Fibroblast of the conjunctiva (primary cell): ENCODE results near the gene PLCB4.
"Not testable (repeated sequence)": the region's sequence is repeated elsewhere in the genome, so short reads cannot be mapped to it uniquely, and the experiment has no call there.

Source experiments
- DNase-seq: peaks from one replicate; pipeline ENCODE4 v3.0.0-alpha.2; 2010; ENCODE audit warnings: low read depth

The PLCB4 gene

GRCh38 chr20:9367328-9367727 is 298.4 kb downstream of the PLCB4 start:
- no peak for DNase-seq

- no peak for DNase-seq
Measured at GRCh38 chr20:9367746-9368145, 298.9 kb downstream of the PLCB4 start.

- DNase-seq, result no peak
Measured at GRCh38 chr20:9368893-9369292, 300.0 kb downstream of the PLCB4 start.

GRCh38 chr20:9369557-9369956 is 300.7 kb downstream of the PLCB4 start:
- no peak for DNase-seq

DNA sequence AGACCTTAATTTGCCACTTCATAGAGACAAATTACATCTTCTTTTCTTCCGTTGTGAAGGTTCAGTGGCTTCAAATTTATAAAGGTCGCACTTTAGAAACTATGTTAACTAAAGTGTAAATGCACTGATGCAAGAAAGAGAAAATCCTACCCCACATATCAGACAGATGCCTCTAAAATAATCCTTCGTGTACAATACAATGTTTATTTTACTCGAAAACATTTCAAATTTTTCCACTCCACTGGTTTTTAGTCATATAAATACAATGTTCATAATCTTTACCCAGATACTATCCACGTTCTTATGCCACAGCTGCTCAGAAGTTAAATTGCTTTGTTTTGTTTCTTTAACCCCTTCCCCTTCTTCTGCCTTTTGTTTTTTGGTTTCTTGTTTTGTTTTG is 305.2 kb downstream of the PLCB4 start:
- DNase-seq, result no peak

- no peak for DNase-seq
Measured at GRCh38 chr20:9374480-9374879, 305.6 kb downstream of the PLCB4 start.

DNA sequence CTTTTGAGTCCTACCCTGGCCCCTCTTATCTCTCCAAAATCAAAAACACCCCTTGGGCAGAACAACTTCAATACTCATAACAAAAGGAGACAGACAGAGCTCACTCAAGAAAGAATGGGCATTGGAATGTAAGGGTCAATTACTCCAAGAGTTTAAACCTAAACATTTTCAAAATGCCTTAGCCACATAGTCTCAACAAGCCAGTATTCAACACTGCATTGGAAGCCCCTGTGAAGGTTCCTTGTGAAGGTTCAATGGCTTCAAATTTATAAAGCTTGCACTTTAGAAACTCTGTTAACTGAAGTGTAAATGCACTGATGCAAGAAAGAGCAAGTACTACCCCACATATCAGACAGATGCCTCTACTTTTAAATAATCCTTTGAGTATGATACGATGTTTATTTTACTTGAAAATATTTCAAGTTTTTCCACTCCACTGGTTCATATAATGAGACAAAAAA is 306.4 kb downstream of the PLCB4 start:
- DNase-seq, result peak; percentile 28

DNA sequence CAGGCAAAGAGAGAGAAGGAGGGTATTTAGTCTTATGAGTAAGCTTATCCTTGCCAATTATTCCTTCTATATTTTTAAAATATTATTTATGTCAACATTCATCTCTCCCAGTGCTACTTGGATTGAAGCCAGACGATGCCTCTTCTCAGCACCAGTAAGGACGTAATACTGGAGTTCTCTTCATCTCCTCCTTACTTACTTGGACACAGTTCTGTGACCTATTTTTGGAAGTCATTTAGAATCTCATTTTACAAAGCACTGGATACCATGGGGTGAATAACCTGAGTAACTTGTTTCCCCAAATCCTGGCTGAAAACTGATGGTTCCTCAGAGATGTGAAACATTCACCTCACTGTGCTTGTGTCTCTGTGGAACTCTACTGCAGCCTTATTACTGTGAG is 308.1 kb downstream of the PLCB4 start:
- no peak for DNase-seq

DNA sequence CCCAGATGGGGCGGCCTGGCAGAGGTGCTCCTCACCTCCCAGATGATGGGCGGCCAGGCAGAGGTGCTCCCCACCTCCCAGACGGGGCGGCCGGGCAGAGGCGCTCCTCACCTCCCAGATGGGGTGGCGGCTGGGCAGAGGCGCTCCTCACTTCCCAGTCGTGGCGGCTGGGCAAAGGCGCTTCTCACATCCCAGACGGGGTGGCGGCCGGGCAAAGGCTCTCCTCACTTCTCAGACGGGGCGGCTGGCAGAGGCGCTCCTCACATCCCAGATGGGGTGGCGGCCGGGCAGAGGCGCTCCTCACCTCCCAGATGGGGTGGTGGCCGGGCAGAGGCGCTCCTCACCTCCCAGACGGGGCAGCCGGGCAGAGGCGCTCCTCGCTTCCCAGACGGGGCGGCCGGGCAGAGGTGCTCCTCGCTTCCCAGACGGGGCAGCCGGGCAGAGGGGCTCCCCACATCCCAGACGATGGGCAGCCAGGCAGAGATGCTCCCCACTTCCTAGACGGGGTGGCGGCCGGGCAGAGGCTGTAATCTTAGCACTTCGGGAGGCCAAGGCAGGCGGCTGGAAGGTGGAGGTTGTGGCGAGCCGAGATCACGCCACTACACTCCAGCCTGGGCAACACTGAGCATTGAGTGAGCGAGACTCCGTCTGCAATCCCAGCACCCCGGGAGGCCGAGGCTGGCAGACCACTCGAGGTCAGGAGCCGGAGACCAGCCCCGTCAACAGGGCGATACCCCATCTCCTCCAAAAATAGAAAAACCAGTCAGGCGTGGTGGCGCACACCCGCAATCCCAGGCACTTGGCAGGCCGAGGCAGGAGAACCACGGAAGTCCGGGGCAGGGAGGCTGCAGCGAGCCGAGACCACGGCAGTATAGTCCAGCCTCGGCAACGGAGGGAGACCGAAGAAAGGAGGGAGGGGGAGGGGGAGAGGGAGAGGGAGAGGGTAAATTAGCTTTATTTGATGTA is 316.7 kb downstream of the PLCB4 start:
- DNase-seq, result not testable (repeated sequence)

- DNase-seq, result no peak
Measured at GRCh38 chr20:9388160-9388812, 319.4 kb downstream of the PLCB4 start.

DNA sequence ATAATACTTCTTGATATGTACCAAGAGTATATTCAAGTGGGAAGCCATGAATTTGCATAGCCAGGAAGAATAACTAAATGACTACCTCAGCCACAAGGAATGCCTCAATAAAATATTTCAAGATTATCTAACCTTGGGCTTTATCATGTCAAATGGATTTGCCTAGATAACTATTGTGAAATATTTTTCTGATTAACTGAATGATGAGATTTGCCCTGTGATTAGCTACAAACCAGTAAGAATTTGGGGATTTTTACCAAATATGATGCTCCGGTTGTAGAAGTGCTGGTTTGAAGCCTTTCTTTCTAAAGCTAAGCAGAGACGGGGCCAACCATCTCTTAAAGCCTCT is 319.9 kb downstream of the PLCB4 start:
- DNase-seq, result no peak

GRCh38 chr20:9389346-9389745 is 320.5 kb downstream of the PLCB4 start:
- no peak for DNase-seq

DNA sequence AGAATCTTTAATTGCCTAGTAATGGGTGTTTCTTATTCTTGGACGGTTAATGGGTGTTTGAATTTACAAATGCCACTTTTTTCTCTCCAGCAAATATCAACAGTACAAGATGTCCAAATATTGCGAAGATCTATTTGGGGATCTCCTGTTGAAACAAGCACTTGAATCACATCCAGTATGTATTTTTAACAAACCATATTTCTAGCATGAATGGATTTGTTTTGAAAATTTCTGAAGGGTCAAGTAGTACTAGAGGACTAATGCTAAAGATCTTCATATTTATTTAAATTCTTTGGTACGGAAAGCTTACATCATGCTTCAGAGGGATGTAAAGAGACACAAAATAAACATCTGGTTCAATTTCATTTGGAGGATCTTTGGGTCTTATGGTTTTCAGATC is 321.6 kb downstream of the PLCB4 start:
- no peak for DNase-seq

- DNase-seq, result peak; percentile 55
Measured at GRCh38 chr20:9392892-9393857, 324.3 kb downstream of the PLCB4 start.

GRCh38 chr20:9395971-9396370 is 327.1 kb downstream of the PLCB4 start:
- DNase-seq, result no peak

DNA sequence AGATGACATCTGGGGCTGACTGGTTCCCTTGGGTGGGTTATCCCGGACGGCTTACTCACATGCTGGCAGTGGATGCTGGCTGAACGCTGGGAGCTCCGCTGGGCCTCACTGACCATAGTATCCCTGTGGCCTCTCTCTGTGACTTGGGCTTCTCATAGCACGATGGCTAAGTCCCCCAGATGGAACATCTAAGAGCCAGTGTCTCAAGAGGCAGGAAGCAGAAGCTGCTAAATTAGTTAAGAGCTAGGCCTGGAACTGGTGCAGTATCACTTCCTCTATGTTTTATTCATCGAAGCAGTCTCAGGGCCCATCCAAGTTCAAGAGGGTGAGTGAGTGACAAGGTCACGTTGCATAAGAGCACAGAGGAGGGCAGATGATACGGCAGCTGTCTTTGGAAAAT is 329.0 kb downstream of the PLCB4 start:
- no peak for DNase-seq

- no peak for DNase-seq
Measured at GRCh38 chr20:9398882-9399281, 330.0 kb downstream of the PLCB4 start.

DNA sequence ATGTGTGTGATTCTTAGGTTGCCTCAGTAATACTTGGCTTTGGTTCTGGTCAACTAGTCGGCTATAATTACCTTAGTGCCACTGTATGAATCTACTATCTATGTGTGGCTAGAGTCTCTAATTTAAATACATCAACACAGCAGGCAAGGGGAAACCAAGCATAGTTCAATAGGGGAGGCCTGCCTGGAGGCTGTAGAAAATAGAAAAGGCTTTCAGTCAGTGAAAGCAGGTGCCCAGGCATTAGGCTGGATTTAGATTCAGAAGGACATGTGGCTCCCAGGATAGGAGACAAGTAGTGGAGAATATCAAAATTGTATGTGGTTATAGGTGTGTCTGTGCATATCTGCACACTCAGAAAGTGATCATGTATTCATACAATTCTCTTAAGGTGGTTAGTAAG is 330.4 kb downstream of the PLCB4 start:
- DNase-seq, result no peak

GRCh38 chr20:9400171-9401025 is 331.5 kb downstream of the PLCB4 start:
- no peak for DNase-seq

DNA sequence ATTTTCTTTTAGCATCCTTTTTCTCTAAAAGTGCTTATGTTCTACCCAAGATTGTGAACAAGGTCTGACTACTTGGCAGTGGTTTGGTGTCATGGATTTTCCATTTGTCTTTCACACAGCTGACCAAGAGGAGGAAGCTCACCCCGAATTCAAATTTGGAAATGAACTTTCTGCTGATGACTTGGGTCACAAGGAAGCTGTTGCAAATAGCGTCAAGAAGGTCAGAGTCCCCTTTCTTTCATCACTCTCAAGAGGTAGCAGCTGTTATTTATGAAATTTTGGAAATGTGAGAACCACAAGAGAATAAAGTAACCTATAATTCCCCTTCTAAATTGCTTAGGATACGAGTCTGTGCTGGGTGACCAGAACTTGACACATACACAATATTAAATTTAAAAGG is 332.5 kb downstream of the PLCB4 start:
- DNase-seq, result no peak

DNA sequence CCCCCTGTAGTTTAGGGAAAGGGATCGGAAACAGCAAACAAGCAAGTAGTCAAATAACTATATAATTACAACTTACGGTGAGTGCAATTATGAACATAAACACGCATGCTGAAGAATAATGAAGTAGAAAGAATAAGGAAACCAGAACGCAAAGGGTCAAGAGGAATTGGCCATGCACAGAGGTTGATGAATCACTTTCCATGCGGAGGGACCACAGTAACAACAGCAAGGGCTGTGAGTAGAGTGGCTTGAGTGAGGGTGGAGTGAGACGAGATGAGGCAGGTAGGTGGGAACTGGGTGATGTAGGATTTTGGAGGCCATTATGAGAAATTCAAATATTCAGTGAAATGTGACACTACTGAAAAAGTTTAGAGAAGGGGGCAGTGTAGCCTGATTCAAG is 333.3 kb downstream of the PLCB4 start:
- no peak for DNase-seq
